DND-41 (cell line): Measurements from ENCODE around the gene CTIF.
A peak's percentile ranks its signal among the peaks of the same experiment; 100 is the strongest.

Source experiments
- ATAC-seq: fragments of 200-7000 bp; cut with Tn5 transposase; 3 replicates; pipeline ENCODE4 v1.9.1; 2021; ENCODE audit warnings: low read depth; ENCODE audit not compliant: insufficient read depth
- DNase-seq: peaks from one replicate; pipeline ENCODE4 v3.0.0-alpha.2; 2020
- H2AFZ ChIP-seq: 2 replicates; pipeline ENCODE4 v1.6.0; 2012; ENCODE audit warnings: low read depth, low read length
- H3K27ac ChIP-seq: 2 replicates; pipeline ENCODE4 v1.5.1; 2012; ENCODE audit warnings: low read length, inconsistent platforms
- H3K27me3 ChIP-seq: fragments of 200-600 bp; sonication (generic); 2 replicates; pipeline ENCODE4 v1.6.0; 2012; ENCODE audit warnings: low read length, mild to moderate bottlenecking, inconsistent platforms; ENCODE audit not compliant: insufficient read depth, poor library complexity
- H3K36me3 ChIP-seq: 2 replicates; pipeline ENCODE4 v1.5.1; 2012; ENCODE audit warnings: low read length, inconsistent platforms; ENCODE audit not compliant: insufficient read depth
- H3K4me1 ChIP-seq: 2 replicates; pipeline ENCODE4 v1.5.1; 2012; ENCODE audit warnings: mild to moderate bottlenecking, low read length; ENCODE audit not compliant: insufficient read depth
- H3K4me2 ChIP-seq: 2 replicates; pipeline ENCODE4 v1.6.0; 2012; ENCODE audit warnings: mild to moderate bottlenecking, moderate library complexity, low read length, inconsistent platforms; ENCODE audit not compliant: insufficient read depth
- H3K4me3 ChIP-seq, 2 experiments: fragments of 200-600 bp in 1 of 2; shearing (Covaris generic) in 1 of 2; 2 replicates each; pipeline ENCODE4 v1.5.1; 2012 to 2016; ENCODE audit warnings: inconsistent platforms in 2 of 2, low read length in 2 of 2, mild to moderate bottlenecking in 2 of 2, low read depth in 1 of 2, moderate library complexity in 1 of 2
- H3K79me2 ChIP-seq: 2 replicates; pipeline ENCODE4 v1.6.0; 2012; ENCODE audit warnings: low read length, inconsistent platforms; ENCODE audit not compliant: insufficient read depth
- H3K9ac ChIP-seq: 2 replicates; pipeline ENCODE4 v1.6.0; 2012; ENCODE audit warnings: low read depth, mild to moderate bottlenecking, inconsistent platforms, low read length, moderate library complexity
- H3K9me3 ChIP-seq: 2 replicates; pipeline ENCODE4 v1.5.1; 2012; ENCODE audit warnings: low read length, moderate library complexity, mild to moderate bottlenecking, inconsistent platforms; ENCODE audit not compliant: insufficient read depth, severe bottlenecking
- H4K20me1 ChIP-seq: 2 replicates; pipeline ENCODE4 v1.6.0; 2012; ENCODE audit warnings: low read length; ENCODE audit not compliant: insufficient read depth
- CTCF ChIP-seq: IDR thresholded peaks from 2 replicates; pipeline ENCODE4 v1.5.1; 2012; ENCODE audit warnings: borderline replicate concordance, low read length, moderate library complexity, mild to moderate bottlenecking; ENCODE audit not compliant: poor library complexity, severe bottlenecking; ENCODE audit errors: extremely low read depth
- EZH2 ChIP-seq: IDR thresholded peaks from 3 replicates; pipeline ENCODE4 v1.6.1; 2012; ENCODE audit warnings: borderline replicate concordance, low read depth, mild to moderate bottlenecking, moderate library complexity, low read length, inconsistent platforms; ENCODE audit not compliant: severe bottlenecking

The CTIF gene

DNA sequence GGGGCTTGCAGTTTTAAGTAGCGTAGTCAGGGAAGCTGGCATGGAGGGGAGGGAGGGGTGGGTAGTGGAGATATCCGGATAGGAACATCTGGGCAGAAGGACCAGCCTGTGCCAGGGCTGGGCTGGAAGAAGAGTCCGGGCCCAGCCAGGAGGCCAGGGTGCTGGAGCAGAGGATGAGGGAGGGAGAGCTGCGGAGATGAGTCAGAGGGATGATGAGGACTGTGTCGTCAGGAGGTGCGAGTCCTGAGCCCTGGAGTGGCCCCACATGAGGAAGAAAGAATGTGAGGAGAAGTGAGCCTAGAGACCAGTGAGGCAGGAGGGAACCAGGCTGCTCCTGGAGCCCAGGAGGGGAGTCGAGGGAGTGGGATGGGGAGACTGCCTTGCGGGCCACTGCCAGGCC, 82.4 kb downstream of the CTIF start:
- H3K4me2 ChIP-seq: no peak overlapping the region
- no peak for TF ChIP-seq CTCF
- TF ChIP-seq EZH2: no peak
- no peak overlapping the region for H2AFZ ChIP-seq
- no peaks in the 10 kb centered on the region for H3K9me3 ChIP-seq
- no peak overlapping the region for H3K9ac ChIP-seq
- no peak overlapping the region for H3K4me3 ChIP-seq
- H3K36me3 ChIP-seq: no peaks in the 10 kb centered on the region
- no peaks in the 10 kb centered on the region for H3K27me3 ChIP-seq
- no peak overlapping the region for H3K27ac ChIP-seq
- ATAC-seq: no peak
- no peaks in the 10 kb centered on the region for H3K4me1 ChIP-seq
- H3K79me2 ChIP-seq: no peaks in the 10 kb centered on the region
- DNase-seq: no peak
- H4K20me1 ChIP-seq: peaks cover 3% of the 10 kb centered on the region; the same call in 1 of the 2 replicates

GRCh38 chr18:48621815-48622555, 83.2 kb downstream of the CTIF start:
- Histone ChIP-seq H3K4me1 (no peaks in the 10 kb centered on the region), H3K36me3 (no peaks in the 10 kb centered on the region), H2AFZ (no peak overlapping the region), H3K27ac (no peak overlapping the region), H3K9ac (no peak overlapping the region), H3K27me3 (no peaks in the 10 kb centered on the region), H3K79me2 (no peaks in the 10 kb centered on the region), H3K9me3 (no peaks in the 10 kb centered on the region), H3K4me2 (no peak overlapping the region), H3K4me3 (no peak overlapping the region), H4K20me1 (peaks cover 2% of the 10 kb centered on the region; the same call in 1 of the 2 replicates)
- TF ChIP-seq CTCF: no peak
- TF ChIP-seq EZH2: no peak
- ATAC-seq: peak; percentile 81
- DNase-seq: peak; percentile 33

GRCh38 chr18:48622911-48623431, 84.1 kb downstream of the CTIF start:
- Histone ChIP-seq H3K9me3 (no peaks in the 10 kb centered on the region), H3K36me3 (no peaks in the 10 kb centered on the region), H3K27me3 (no peaks in the 10 kb centered on the region), H3K4me2 (no peak overlapping the region), H3K79me2 (no peaks in the 10 kb centered on the region), H3K4me1 (no peaks in the 10 kb centered on the region), H4K20me1 (peaks cover 2% of the 10 kb centered on the region; the same call in 1 of the 2 replicates), H2AFZ (no peak overlapping the region), H3K27ac (no peak overlapping the region), H3K4me3 (no peak overlapping the region), H3K9ac (no peak overlapping the region)
- TF ChIP-seq CTCF (no peak), EZH2 (no peak)
- no peak for ATAC-seq
- DNase-seq: no peak
